ENCODE measurements around the gene TMEM107.

TMEM107 gene

DNA sequence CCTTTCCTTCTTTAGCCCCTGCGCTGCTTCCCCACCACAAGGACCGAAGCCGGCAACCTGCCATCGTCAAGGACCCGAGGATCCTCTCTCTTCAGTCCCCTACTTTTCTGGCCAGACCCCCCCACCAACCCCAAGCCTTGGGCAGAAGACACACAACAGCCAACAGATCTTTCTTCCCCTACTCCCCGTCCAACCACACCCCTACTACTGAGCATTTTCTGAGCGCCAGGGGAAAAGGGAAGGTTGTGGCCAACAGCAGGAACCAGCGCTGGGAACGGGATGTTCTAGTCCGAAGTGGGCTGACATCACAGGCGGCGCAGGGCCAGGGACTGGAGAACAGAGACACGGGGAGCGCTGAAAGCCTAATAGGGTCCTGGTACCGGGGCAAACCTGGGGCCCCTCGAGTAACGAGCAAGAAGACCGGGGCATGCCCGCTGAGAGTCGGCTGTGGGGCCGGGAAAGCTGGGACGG, 24.5 kb downstream of the TMEM107 start:
- Histone ChIP-seq H3K4me1 (ENCODE audit: insufficient read depth, low read length) (peaks cover 31% of the 10 kb centered on the region), H3K9me3 (ENCODE audit: insufficient read depth, low read depth, low read length) (no peaks in the 10 kb centered on the region), H3K4me3 (ENCODE audit: low read length) (peak overlapping the region; percentile 63), H3K27ac (ENCODE audit: low read depth, low read length) (peak overlapping the region; percentile 34; the same call in 1 of the 2 replicates), H3K27me3 (ENCODE audit: insufficient read depth, low read length) (no peaks in the 10 kb centered on the region), H3K36me3 (ENCODE audit: insufficient read depth, low read length) (peaks cover 32% of the 10 kb centered on the region), H3K9ac (ENCODE audit: low read depth, low read length) (peak overlapping the region; percentile 59)
- 1% methylated on average over 22 of the region's 22 CpGs for WGBS

DNA sequence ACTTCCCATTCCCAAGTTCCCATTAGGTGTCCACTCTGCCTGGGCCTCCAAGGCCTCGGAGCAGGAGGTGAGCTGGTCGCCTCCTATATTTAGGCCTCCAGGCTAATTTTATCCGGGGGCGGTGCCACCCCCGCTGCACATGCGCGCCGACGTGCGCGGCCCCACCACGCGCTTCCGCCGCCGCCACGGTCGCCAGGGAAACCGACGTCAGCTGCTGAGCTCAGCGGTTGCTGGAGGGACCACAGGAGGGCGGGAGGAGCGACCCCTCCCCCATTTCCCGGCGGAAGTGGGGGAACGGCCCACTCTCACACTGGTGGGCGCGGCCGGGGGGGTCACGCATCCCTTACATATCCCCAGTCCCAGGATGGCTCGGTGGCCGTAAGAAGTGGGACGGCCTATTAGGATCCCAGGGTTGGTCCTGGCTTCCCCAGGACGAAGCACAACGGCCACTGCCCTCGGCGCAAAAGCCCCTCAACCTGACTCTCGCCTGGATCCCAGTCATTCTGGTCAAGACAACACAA, 25.0 kb downstream of the TMEM107 start:
- 1% methylated on average over 38 of the region's 38 CpGs for WGBS
- H3K27me3 ChIP-seq (ENCODE audit: insufficient read depth, low read length): no peaks in the 10 kb centered on the region
- peak overlapping the region; percentile 63 for H3K4me3 ChIP-seq (ENCODE audit: low read length)
- peaks cover 31% of the 10 kb centered on the region for H3K4me1 ChIP-seq (ENCODE audit: insufficient read depth, low read length)
- H3K27ac ChIP-seq (ENCODE audit: low read depth, low read length): peak overlapping the region; percentile 41; the same call in 1 of the 2 replicates
- peaks cover 37% of the 10 kb centered on the region for H3K36me3 ChIP-seq (ENCODE audit: insufficient read depth, low read length)
- peak overlapping the region; percentile 59 for H3K9ac ChIP-seq (ENCODE audit: low read depth, low read length)
- H3K9me3 ChIP-seq (ENCODE audit: insufficient read depth, low read depth, low read length): no peaks in the 10 kb centered on the region

DNA sequence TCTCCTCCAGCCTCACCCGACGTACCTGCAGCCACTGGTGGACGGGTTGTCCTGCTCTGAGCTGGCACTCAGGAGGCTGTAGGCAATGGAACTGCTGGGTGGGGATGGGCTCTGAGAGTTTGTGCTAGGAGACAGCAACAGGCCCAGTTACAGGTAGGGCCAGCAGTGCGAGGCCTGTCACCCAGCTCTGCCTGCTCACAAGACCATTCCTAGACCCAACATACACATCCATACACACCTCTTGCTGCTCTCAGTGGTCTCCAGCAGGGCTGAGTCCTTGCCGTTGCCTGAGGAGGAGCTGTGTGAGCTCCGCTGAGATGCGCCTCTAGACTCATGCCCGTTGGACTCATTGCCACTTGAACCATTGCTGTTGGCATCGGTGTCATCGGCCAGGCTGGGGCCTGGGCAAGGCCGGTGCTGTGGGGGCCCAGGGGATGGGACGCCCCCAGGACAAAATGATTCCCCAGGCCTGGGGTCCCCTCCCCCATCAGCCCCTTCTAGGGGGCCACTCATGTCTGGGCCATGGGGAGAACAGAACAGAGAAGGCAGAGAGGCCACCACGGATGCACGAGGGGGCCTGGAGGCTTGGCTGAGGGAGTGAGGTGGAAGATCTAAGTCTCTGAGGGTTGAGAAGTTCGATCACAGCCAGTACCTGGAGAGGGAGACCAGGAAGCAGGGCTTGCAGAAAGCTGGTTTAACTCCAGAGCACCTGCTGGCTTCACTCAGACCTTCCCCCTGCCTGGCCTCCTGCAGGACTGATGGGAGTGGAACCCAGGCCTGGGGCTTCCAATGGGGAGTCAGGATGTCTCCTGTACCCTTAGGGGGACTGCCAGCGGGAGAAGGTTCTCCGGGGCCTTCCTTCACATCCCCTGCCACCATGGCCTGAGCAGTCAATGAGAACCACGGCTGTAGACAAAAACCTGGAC, 25.7 kb downstream of the TMEM107 start:
- H3K36me3 ChIP-seq (ENCODE audit: insufficient read depth, low read length): peaks cover 44% of the 10 kb centered on the region
- 85% methylated on average over 18 of the region's 18 CpGs for WGBS
- peak overlapping the region; percentile 41; the same call in 1 of the 2 replicates for H3K27ac ChIP-seq (ENCODE audit: low read depth, low read length)
- H3K4me1 ChIP-seq (ENCODE audit: insufficient read depth, low read length): peaks cover 27% of the 10 kb centered on the region
- H3K9ac ChIP-seq (ENCODE audit: low read depth, low read length): no peak overlapping the region
- peak overlapping the region; percentile 63 for H3K4me3 ChIP-seq (ENCODE audit: low read length)
- no peaks in the 10 kb centered on the region for H3K27me3 ChIP-seq (ENCODE audit: insufficient read depth, low read length)
- H3K9me3 ChIP-seq (ENCODE audit: insufficient read depth, low read depth, low read length): no peaks in the 10 kb centered on the region

DNA sequence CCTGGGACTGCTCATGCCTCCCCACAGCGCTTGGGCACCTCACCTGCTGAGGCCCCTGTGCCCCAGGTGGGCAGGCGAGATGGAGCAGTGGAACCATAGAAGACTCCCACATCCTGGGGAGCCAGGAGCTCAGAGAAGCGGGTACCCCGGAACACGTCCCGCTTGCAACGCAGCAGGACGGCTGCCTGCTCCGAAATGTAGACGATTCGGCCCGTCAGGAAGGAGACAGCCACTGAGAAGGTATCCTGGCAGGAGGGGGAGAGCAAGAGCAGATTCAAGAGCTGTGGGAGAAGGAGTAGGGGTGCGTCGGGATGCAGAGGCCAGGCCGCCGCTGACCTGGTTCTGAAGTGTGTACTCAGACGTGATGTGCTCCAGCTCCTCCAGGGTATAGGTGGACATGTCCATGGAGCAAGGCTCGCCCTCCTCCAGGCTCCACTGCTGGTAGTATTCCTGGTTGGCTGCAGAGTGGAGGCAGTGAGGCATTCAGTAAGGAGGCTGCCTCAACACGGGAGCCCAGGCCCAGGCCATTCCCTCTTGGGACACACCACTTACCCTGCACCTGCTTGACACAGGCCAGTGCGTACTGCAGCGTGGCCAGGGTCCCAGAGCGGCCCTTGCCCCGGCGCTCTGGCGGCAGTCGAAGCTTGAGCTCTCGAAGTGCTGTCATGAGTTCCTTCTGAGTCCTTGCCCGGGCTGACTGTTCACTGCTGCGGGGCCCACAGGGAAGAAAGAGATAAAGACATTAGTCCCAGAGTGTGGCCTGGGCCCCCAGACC, 26.6 kb downstream of the TMEM107 start:
- Histone ChIP-seq H3K4me3 (ENCODE audit: low read length) (no peak overlapping the region), H3K27ac (ENCODE audit: low read depth, low read length) (no peak overlapping the region), H3K36me3 (ENCODE audit: insufficient read depth, low read length) (peaks cover 48% of the 10 kb centered on the region), H3K9me3 (ENCODE audit: insufficient read depth, low read depth, low read length) (no peaks in the 10 kb centered on the region), H3K27me3 (ENCODE audit: insufficient read depth, low read length) (no peaks in the 10 kb centered on the region), H3K9ac (ENCODE audit: low read depth, low read length) (no peak overlapping the region), H3K4me1 (ENCODE audit: insufficient read depth, low read length) (peaks cover 18% of the 10 kb centered on the region)
- WGBS: 95% methylated on average over 29 of the region's 29 CpGs

DNA sequence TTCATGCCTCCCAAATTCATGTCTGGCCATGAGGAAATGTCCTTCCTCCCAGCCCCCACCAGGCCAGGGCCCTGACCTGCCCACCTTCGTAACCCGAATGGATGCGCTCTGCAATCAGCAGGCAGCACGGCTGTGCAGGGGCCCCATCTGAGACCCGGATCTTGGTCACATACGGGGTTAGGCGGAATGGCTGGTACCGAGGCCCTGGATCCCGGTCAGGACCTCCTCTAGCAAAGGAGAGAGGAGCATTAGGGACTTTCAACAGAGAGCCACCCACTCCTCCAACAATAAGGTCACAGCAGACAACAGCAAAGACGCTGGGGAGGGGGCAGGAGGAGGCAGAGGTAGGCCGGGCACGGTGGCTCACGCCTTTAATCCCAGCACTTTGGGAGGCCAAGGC, 27.6 kb downstream of the TMEM107 start:
- Histone ChIP-seq H3K9me3 (ENCODE audit: insufficient read depth, low read depth, low read length) (no peaks in the 10 kb centered on the region), H3K27ac (ENCODE audit: low read depth, low read length) (no peak overlapping the region), H3K36me3 (ENCODE audit: insufficient read depth, low read length) (peaks cover 55% of the 10 kb centered on the region), H3K4me3 (ENCODE audit: low read length) (no peak overlapping the region), H3K9ac (ENCODE audit: low read depth, low read length) (no peak overlapping the region), H3K27me3 (ENCODE audit: insufficient read depth, low read length) (no peaks in the 10 kb centered on the region), H3K4me1 (ENCODE audit: insufficient read depth, low read length) (peaks cover 12% of the 10 kb centered on the region)
- whole genome bisulfite sequencing: 98% methylated on average over 13 of the region's 13 CpGs

DNA sequence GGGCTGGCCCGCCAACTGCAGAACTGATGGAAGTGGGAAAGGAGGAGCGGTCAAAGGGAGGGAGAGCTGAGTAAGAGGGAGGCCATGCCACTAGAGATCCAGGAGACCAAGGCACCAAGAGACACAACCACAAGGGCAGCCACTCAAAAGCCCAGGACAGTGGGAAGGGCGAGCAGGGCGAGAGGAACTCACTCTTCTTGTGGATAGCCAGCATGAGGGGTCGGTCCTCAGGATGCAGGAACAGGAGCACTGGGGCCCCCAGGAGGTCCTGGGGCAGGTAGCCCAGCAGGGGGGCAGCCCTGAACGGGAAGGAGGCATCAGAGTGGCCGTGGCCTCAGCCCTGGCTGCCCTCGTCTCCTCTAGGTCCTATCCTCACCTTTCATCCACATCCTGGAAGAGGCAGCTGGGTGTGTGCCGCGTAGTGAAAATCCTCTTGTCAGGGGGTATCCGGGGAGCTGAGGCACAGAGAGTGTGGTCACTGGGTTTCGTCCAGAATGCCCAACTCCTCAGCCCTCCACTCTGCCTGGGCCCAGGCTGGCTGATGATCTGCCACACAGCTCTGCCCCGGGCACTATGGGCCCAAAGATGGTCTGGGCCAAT, 28.3 kb downstream of the TMEM107 start:
- peaks cover 55% of the 10 kb centered on the region for H3K36me3 ChIP-seq (ENCODE audit: insufficient read depth, low read length)

DNA sequence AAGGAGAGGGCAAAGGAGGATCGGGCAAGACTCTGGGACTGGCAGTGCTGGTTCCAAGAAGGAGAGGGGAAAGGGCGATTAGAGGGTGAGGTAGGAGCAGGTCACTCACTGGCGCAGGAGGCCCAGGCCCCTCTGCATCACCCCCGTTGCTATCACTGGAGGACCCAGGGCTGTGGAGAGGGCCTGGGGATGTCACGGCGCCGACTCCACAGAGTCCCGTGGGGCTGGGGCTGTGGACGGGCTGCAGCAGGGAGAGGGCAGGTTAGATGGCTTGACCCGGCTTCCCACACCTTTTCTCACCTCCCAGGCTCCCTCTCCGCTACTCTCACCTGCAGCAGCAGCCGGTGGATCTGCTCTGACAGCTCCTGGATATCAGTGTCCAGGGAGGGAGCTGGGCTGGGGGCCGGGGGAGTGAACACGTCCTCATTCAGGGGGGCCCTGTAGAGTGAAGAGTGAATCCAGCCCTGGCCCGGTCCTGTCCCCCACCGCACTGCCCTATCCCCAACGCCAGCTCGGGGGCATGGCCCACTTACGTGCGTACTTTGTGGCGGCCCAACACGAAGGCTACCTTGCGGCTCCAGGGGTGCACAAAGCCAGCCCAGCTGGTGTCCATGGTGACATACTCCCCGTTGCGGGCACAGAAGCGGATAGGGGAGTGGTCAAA, 28.9 kb downstream of the TMEM107 start:
- WGBS: 96% methylated on average over 25 of the region's 26 CpGs
- Histone ChIP-seq H3K4me3 (ENCODE audit: low read length) (no peak overlapping the region), H3K9ac (ENCODE audit: low read depth, low read length) (no peak overlapping the region), H3K4me1 (ENCODE audit: insufficient read depth, low read length) (peaks cover 4% of the 10 kb centered on the region), H3K9me3 (ENCODE audit: insufficient read depth, low read depth, low read length) (no peaks in the 10 kb centered on the region), H3K36me3 (ENCODE audit: insufficient read depth, low read length) (peaks cover 61% of the 10 kb centered on the region), H3K27me3 (ENCODE audit: insufficient read depth, low read length) (no peaks in the 10 kb centered on the region), H3K27ac (ENCODE audit: low read depth, low read length) (no peak overlapping the region)

More for the DNA sequence above, 28.3 kb downstream of the TMEM107 start:
- H3K9me3 ChIP-seq (ENCODE audit: insufficient read depth, low read depth, low read length): no peaks in the 10 kb centered on the region
- H3K9ac ChIP-seq (ENCODE audit: low read depth, low read length): no peak overlapping the region
- peaks cover 8% of the 10 kb centered on the region for H3K4me1 ChIP-seq (ENCODE audit: insufficient read depth, low read length)
- H3K27me3 ChIP-seq (ENCODE audit: insufficient read depth, low read length): no peaks in the 10 kb centered on the region
- H3K27ac ChIP-seq (ENCODE audit: low read depth, low read length): no peak overlapping the region
- H3K4me3 ChIP-seq (ENCODE audit: low read length): no peak overlapping the region
- 91% methylated on average over 13 of the region's 13 CpGs for whole genome bisulfite sequencing

DNA sequence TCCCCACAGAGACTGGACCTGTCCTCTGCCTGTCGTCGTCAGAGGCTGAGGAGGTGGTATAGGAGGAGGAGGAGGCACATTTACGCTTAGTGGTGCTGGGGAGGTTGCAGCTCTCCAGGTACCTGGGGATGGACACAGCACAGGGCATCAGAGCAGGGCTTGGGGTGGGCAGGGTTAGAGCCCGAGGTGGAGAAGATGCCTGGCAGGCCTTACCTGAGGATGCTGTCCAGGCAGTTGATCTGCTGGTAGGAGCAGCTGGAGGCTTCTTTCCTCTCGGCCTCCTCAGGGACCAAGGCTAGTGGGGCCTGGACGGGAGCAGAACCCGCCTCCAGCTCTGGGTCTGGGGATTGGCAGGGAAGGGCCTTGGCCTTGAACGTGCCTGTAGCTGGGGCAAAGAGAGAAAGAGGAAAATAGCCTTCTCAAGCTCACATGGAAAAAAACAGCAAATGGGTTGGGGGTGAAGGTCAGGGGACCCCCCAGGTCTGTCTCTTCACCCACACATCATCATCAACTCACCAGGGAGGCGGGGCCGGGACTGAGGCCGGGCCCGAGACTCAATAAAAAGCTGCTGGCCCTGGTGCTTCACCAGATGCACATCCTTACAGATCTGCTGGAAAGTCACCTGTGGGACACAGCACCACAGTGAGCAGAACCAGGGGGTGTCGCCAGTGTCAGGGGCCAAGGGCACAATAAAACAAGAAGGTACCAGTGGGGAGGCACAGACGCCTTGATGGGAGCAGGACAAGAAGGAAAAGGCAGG, 29.6 kb downstream of the TMEM107 start:
- no peaks in the 10 kb centered on the region for H3K27me3 ChIP-seq (ENCODE audit: insufficient read depth, low read length)
- peaks cover 67% of the 10 kb centered on the region for H3K36me3 ChIP-seq (ENCODE audit: insufficient read depth, low read length)
- no peak overlapping the region for H3K27ac ChIP-seq (ENCODE audit: low read depth, low read length)
- no peak overlapping the region for H3K4me3 ChIP-seq (ENCODE audit: low read length)
- 95% methylated on average over 14 of the region's 14 CpGs for WGBS
- peaks cover 4% of the 10 kb centered on the region for H3K4me1 ChIP-seq (ENCODE audit: insufficient read depth, low read length)
- no peak overlapping the region for H3K9ac ChIP-seq (ENCODE audit: low read depth, low read length)
- H3K9me3 ChIP-seq (ENCODE audit: insufficient read depth, low read depth, low read length): no peaks in the 10 kb centered on the region

DNA sequence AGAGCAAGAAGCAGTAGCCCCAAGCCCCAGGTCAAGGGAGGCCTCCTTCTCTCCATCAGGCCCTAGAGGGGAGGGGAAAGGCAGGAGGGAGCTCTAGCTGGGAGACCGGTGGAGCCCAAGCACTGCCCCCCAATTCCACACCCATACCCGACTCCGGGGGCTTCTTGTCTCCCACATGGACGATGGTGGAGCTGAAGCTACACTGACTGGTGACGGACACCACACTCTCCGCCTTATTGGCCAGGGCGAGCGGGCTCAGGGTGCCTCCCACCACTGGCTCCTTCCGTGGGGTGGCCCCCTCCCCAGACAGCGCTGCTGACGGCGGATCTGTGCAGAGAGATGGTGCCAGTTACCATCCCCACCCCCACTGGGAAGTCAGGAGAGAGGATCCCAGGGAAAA, 30.4 kb downstream of the TMEM107 start:
- no peak overlapping the region for H3K9ac ChIP-seq (ENCODE audit: low read depth, low read length)
- H3K27ac ChIP-seq (ENCODE audit: low read depth, low read length): no peak overlapping the region
- H3K27me3 ChIP-seq (ENCODE audit: insufficient read depth, low read length): no peaks in the 10 kb centered on the region
- H3K4me1 ChIP-seq (ENCODE audit: insufficient read depth, low read length): peaks cover 1% of the 10 kb centered on the region
- H3K9me3 ChIP-seq (ENCODE audit: insufficient read depth, low read depth, low read length): no peaks in the 10 kb centered on the region
- 96% methylated on average over 12 of the region's 12 CpGs for WGBS
- H3K36me3 ChIP-seq (ENCODE audit: insufficient read depth, low read length): peaks cover 74% of the 10 kb centered on the region
- H3K4me3 ChIP-seq (ENCODE audit: low read length): no peak overlapping the region

Measured in HUES64 (cell line).